Stimulated activated CD4-positive, alpha-beta T cell treated with anti-CD3 and anti-CD28 coated beads, Interleukin-4, amount 100 ng/mL, for 1 hour (primary cell): ENCODE results near the gene ZNF408.
"Not testable (repeated sequence)": the region's sequence is repeated elsewhere in the genome, so short reads cannot be mapped to it uniquely, and the experiment has no call there.

Source experiments
- DNase-seq: peaks from one replicate; pipeline ENCODE4 v3.0.0-alpha.2; 2020

ZNF408 gene

DNA sequence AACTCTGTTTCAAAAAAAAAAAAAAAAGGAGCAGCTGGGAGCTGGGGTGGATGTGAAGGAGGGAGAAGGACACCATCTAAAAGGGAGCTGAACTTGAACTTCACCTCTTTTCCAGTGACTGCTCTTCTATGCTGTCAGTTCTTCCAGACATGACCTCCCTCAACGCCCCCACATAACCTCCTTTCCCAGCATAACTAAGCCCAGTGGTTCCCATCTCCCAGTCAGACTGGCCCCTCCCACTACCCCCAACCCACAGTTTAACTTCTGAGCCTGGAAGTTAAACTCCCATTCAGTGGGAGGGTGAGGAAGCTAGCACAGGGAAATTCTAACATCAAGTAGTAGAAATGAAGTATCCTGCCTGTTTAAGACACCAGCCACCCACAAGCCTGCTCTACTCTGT lies 2.2 kb upstream of the ZNF408 start:
- DNase-seq: no peak

DNA sequence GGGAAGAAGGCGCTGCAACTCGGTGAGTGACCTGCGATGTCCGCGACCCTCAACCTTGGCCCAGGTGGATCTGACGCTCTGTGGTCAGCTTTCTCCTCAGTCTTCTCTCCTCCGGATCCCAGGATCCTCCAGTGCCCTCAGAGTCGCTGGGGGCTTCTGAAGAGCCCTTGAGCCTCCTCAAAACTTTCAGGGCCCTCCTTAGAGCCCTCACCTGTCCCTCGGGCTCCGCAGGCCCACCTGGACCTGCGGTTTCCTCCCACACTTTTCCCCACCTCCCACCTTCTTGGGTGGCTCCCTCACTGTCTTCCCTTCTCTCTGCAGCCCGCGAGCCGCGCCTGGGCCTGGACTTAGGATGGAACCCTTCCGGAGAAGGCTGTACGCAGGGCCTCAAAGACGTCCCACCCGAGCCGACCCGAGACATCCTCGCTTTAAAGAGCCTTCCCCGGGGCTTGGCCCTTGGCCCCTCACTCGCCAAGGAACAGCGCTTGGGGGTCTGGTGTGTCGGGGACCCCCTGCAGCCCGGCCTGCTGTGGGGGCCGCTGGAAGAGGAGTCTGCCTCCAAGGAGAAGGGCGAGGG lies 335 bp downstream of the ZNF408 start:
- DNase-seq: no peak

GRCh38 chr11:46705070-46705688 lies 4.3 kb downstream of the ZNF408 start:
- no peak for DNase-seq

DNA sequence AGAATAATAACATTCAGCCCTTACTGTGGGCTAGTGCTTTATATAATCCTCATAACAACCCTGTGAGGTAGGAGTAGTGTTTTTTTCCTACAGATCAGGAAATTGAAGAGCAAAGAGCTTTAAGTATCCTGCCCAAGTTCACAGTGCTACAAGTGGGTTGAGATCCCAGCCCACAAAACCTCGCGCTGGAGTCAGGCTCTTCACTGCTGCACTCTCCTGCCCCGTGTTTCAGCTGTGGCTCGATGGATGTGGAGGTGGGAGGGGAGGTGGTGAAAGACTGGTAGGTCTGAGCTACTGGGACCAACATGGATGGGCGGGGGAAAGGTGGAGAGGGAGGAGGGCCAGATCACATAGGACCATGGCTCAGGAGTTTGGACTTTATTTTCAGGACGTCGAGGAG lies 6.1 kb downstream of the ZNF408 start:
- DNase-seq: no peak

DNA sequence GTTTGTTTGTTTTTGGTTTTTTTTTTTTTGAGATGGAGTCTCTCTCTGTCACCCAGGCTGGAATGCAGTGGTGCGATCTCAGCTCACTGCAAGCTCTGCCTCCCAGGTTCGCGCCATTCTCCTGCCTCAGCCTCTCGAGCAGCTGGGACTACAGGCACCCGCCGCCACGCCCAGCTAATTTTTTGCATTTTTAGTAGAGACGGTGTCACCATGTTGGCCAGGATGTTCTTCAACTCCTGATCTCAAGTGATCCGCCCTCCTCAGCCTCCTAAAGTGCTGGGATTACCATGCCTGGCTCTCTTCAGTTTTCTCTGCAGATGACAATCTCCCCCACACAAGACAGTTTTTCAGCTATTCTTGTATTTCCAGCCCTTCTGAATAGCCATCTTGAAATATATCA lies 8.5 kb downstream of the ZNF408 start:
- DNase-seq: not testable (repeated sequence)

DNA sequence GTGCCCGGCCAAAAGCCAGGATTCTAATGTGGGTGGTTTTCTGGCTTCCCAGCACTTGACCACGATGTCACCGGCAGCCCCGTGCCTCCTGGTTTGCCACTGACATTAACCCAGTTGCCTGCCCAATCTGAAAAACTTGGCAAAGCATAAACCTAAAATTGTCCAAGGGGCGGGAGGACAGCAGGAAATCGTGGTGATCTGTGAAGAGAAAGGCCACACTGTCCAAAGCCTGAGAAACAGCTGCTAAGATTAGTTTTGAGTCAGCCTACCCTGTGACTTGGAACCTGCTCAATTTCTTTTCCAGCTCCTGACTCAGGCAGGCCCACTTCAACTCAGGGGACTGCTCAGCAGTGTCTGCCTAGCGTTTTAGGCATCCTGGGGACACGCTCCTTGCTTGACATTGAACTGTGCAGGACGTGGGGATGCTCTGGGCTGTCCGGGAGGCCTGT lies 10.0 kb downstream of the ZNF408 start:
- no peak for DNase-seq

GRCh38 chr11:46711303-46711702 lies 10.5 kb downstream of the ZNF408 start:
- no peak for DNase-seq

GRCh38 chr11:46712874-46713576 lies 12.2 kb downstream of the ZNF408 start:
- DNase-seq: no peak

- not testable (repeated sequence) for DNase-seq
These were observed 17.0 kb downstream of the ZNF408 start for GRCh38 chr11:46717825-46718154.

DNA sequence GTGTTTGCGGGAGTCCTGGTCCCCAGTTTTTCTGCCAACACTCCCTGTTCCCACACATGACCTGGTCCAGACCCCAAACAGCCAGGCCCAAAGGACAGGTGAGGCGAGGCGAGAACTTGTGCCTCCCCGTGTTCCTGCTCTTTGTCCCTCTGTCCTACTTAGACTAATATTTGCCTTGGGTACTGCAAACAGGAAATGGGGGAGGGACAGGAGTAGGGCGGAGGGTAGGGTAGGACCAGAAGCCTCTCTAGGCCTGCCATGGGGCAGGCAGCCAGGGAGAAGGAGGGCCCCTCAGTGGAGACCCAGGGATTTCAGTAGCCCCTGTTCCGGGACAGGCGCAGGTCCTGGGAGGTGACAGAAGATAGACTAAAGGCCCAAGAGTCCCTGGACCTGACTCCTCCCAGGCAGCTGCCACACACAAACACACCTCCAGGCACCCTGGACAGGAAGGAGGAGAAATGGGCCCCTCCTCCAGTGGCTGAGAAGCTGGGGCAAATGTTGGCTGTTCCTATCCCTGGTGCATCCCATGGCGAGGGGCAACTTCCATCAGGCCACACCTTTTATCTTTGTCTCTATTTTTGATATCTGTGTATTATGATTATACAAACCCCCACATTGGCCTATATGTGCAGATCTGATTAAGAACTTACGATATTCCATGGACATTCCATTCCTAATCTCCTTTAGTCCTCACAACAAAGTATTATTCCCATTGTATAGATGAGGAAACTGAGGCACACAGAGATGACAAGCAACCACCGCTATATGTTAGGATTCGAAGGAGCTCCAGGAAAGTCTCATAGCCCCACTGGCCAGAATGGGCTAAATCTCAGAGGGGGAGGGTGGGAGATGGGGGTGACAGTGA lies 17.6 kb downstream of the ZNF408 start:
- DNase-seq: no peak

DNA sequence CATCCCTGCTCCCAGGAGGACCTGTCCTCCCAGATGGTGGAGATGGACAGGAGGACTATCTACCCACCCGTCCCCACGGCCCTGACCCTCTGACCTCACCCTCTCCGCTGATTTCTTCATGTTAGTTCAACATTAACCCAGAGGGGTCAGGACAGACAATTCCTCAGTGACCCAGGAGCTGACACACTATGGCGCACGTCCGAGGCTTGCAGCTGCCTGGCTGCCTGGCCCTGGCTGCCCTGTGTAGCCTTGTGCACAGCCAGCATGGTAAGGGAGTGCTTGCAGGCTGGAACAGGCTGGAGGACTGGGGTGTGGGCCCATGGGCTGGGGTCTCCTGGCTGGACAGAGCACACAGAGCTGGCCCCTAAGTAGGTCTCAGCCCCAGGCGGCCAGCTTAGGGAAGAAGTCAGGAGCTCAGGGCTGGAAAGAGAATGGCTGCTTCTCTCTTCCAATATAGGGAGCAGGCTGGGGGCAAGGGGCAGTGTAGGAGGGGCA lies 18.3 kb downstream of the ZNF408 start, which contains the start of gene F2:
TSS of gene F2 (plus strand) at position 166 of the 495 bp plus-strand sequence. CDS start at position 189, 23 bp downstream.
- no peak for DNase-seq

DNA sequence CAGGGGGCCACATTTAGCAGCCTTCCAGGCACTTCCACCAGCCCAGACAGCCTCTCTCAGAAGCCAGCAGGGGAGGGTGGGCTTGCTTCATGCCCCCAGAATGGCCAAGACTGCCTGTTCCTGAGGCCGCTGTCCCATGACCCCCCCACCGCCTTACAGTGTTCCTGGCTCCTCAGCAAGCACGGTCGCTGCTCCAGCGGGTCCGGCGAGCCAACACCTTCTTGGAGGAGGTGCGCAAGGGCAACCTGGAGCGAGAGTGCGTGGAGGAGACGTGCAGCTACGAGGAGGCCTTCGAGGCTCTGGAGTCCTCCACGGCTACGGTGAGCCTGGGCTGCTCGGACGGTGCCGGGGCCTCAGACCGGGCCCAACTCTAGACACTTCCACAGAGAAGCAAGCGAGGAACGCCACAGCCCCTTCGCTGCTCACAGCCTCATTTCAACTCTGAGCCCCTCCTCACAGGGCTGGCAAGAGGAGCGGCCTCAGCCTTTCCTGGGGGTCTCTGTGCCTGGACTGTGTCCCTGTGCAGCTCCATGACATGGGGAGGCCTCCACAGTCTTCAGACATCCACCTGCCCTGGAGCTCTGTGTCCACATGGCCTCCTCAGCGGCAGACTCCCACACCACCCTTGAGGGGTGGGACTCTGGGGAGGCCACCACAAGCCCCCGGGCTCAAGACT lies 18.9 kb downstream of the ZNF408 start:
- DNase-seq: no peak

GRCh38 chr11:46721286-46721685 lies 20.5 kb downstream of the ZNF408 start:
- no peak for DNase-seq

DNA sequence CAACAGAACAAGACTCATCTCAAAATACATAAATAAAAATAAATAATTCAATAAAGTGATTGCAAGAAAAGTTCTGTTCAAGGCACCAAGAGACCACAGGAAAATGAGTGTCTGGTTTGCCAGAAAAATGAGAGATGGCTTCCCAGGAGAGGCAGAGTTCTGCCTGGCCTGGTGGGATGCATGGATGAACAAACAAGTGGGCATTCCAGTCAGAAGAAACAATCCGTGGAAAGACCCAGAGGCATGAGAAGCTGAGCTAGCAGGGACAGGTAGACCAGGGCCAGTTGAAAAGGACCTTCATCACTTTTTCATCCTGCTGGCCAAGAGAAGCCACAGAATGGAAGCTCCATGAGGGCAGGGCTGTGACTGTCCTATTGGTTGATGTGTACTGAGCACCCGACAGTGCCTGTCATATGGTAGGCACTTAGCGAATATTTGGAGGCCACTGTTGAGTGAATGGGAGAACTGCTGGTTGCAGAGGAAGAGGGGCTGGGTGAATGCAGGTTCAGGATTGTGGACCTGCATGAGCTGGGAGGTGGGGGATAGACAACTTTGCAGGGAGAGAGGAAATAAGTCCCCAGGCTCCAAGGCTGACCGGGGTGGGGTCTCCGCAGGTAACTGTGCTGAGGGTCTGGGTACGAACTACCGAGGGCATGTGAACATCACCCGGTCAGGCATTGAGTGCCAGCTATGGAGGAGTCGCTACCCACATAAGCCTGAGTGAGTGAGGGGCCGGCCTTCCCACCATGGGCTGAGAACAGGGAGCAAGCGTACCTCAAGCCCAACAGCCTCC lies 21.9 kb downstream of the ZNF408 start:
- no peak for DNase-seq

- DNase-seq: no peak
These were observed 22.5 kb downstream of the ZNF408 start for GRCh38 chr11:46723359-46723680.

DNA sequence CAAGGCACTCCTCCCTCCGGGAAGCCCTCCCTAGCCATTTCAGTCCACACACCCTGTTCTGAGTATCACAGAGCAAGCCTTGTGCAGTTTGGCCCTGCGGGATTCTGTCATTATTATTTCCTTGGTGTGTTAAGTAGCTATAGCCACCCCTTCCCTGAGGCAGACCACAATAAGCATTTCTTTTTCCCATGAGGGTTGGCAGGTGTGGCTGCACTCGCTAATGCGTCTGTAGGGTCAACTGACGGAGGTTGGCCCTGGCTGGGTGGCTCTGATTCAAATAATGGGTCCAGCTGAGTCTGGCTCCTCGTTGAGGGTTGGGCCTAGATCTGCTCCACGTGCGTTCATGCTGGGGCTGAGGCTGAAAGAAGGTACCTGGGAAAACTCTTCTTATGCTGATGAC lies 23.3 kb downstream of the ZNF408 start:
- no peak for DNase-seq

- DNase-seq: no peak
These were observed 24.7 kb downstream of the ZNF408 start for GRCh38 chr11:46725338-46726205.

GRCh38 chr11:46726206-46726862 lies 25.5 kb downstream of the ZNF408 start:
- no peak for DNase-seq

- DNase-seq: no peak
These were observed 27.3 kb downstream of the ZNF408 start for GRCh38 chr11:46727952-46728658.

DNA sequence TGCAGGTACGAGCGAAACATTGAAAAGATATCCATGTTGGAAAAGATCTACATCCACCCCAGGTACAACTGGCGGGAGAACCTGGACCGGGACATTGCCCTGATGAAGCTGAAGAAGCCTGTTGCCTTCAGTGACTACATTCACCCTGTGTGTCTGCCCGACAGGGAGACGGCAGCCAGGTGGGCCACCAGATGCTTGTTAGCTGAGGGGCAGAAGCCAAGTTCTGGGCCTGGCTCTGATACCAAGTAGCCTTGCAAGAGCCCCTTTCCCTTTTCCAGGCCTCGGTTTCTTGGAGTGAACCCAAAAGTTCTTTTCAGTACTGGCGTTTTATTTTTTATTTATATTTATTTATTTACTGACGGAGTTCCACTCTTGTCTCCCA lies 27.8 kb downstream of the ZNF408 start:
- no peak for DNase-seq
